Measurements from ENCODE around the gene NRXN3.

Gene NRXN3

DNA sequence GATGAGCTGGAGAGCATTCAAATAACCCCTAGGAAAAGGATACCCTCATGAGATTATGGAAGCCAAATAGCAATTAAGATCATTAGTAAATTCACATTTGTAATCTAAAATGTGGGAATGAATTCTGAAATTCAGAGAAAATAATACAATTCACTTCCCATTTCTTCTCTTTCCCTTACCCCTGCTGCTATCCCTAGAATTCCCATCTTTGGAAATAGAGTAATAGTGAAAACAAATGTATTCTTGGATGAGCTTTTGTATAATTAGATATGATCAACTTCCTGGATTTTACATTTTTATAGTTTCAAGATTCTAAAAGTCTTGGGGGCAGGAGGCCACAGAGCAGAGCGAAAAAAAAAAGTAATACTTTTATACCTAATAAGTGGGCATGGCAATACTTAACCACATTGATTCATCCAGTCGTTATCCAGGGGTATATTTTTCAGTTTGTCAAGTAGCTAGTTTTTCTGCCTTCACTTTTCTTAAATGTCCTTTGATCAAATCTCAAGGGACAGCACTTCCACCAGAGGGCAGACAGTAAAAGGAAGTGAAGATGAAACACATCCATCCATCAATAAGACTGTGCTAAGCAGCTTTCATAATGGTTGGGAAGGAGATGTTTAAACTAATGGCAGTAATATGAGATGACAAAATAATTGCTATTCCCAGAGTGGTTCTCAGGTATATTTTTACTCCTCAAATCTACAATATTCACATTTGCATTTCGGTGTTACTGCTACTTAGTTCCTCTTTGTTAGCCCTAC lies 1639.9 kb downstream of the NRXN3 start:
- no peak overlapping the region for H3K27ac Mint-ChIP-seq
- H3K9me3 Mint-ChIP-seq: peaks cover 4% of the 10 kb centered on the region
- no peak overlapping the region for H3K4me3 Mint-ChIP-seq
- no peaks in the 10 kb centered on the region for H3K4me1 Mint-ChIP-seq (ENCODE audit: low read depth)
- no peaks in the 10 kb centered on the region for H3K27me3 Mint-ChIP-seq
- H3K36me3 Mint-ChIP-seq (ENCODE audit: low read depth): no peaks in the 10 kb centered on the region

DNA sequence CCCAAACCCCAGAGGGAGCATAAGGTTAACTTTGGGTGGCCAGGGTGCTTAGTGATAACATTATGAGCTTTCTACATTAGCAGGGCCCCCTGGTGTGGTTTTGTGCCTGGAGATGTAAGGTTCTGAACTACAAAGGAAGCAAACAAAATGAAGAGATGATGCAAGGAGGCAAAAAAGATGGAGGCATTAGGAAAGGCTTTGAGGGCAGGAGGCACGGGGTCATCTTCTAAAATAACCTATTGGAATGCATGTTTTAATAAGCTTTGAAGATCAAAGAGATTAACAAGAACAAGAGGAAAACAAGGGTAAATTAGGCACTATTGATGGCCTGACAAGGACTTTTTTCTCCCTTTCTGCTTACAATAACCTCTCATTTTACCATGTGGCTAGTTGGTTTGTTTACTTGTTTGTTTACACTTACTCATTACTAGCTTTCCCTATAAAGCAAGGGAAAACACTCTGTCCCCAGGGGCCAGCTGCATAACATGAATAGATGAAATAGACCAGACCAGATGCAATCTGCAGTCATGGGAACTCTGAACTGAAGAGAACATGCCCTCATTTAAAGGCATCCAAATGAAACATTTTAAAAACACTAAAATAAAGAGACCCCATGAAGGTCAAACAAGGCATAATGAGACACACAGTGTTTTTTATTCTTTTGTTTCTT lies 1650.8 kb downstream of the NRXN3 start:
- Mint-ChIP-seq H3K27ac (no peak overlapping the region), H3K9me3 (peaks cover 5% of the 10 kb centered on the region), H3K27me3 (no peaks in the 10 kb centered on the region), H3K36me3 (ENCODE audit: low read depth) (no peaks in the 10 kb centered on the region), H3K4me3 (no peak overlapping the region), H3K4me1 (ENCODE audit: low read depth) (no peaks in the 10 kb centered on the region)

DNA sequence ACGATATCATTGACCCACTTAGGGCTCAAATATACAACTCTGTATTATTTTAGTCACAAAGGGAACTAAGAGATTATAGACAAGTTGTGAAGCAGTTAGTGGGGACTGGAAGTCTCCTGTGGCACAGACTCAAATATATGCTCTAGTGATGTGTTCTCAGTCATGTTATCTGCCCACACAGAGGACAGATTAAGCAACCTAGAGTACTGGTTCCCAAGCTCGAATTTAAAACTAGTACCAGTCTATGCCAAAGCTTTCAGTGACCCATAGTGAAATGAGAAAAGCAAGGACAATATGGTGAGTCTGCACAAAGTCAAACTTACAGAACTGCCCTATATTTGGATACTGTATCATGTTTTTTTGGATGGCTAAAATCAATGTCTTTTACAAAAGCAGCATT lies 1651.9 kb downstream of the NRXN3 start:
- Mint-ChIP-seq H3K27ac (no peak overlapping the region), H3K4me1 (ENCODE audit: low read depth) (no peaks in the 10 kb centered on the region), H3K27me3 (no peaks in the 10 kb centered on the region), H3K4me3 (no peak overlapping the region), H3K9me3 (peaks cover 5% of the 10 kb centered on the region), H3K36me3 (ENCODE audit: low read depth) (no peaks in the 10 kb centered on the region)

DNA sequence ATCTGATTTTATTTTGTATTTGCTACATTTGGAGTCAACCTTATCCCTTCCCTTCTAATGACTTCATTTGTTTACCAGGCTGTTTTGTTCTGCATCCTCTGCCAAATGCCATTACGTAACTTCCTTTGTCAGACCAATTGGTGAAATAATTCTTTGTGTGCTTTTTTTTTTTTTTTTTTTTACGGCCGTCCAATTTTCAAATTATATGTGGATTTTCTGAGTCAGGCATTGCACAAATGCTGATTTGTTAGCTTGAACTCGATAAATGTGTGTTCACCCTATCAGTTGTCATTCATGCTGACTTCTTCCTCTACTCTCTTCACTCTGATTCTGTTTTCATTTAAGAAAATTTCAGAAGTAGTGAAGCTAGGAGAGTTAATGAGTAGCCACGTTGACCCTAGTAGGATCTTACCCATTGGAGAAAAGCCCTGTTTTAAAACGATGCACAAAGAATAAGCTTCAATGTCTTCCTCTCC lies 1654.9 kb downstream of the NRXN3 start:
- no peaks in the 10 kb centered on the region for H3K4me1 Mint-ChIP-seq (ENCODE audit: low read depth)
- no peaks in the 10 kb centered on the region for H3K36me3 Mint-ChIP-seq (ENCODE audit: low read depth)
- no peak overlapping the region for H3K4me3 Mint-ChIP-seq
- no peaks in the 10 kb centered on the region for H3K27me3 Mint-ChIP-seq
- peaks cover 1% of the 10 kb centered on the region for H3K9me3 Mint-ChIP-seq
- no peak overlapping the region for H3K27ac Mint-ChIP-seq

DNA sequence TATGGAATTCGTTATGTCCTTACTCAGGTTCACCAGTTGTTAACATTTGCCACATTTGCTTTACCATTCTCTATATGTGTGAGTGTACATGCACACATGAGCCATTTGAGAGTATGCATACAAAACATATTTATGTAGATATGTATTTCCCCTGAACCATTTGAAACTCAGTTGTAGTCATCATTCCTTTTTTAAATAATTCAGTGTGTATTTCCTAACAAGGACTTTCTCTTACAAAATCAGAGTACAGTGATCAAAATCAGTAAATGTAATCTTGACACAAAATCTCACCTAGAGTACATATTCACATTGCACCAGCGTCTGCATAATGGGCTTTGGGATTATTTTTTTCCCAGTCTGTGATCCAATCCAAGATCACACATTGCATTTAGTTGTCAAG lies 1656.2 kb downstream of the NRXN3 start:
- Mint-ChIP-seq H3K4me1 (ENCODE audit: low read depth) (no peaks in the 10 kb centered on the region), H3K27me3 (no peaks in the 10 kb centered on the region)

DNA sequence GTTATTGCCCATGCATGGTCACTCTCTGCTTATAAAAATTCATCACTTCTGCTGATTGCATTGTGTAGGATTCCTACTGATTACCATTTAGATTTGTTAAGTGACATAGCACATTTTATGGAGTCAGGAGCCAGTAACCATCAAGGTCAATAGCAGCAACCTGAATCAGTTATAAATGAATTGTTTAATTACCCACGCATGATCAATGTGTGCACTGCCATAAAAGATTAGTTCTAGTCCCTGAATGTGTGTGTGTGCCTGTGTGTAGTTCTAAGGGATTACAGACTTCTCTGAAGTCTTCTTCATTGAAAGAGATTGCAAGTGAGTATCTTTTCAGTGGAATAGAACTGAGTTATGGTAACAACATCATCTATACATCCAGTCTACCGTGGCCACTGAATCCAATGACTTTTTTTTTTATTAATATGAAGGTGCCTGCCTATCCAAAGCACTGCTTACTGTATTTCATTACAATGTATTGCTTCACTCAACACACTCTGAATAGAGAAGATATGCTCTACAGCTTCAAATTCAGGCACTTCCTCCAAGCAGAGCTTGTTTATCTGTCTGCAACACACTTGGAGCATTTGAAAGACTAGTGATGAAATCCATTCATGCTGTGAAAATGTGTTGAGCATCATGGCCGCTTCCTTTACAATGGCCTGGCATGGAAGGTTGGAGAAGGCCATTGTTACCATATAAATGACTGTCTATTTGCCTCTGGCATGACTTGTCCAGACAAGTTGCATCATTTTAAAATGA lies 1659.4 kb downstream of the NRXN3 start:
- H3K9me3 Mint-ChIP-seq: peaks cover 9% of the 10 kb centered on the region
- H3K27ac Mint-ChIP-seq: no peak overlapping the region
- no peaks in the 10 kb centered on the region for H3K36me3 Mint-ChIP-seq (ENCODE audit: low read depth)
- H3K27me3 Mint-ChIP-seq: no peaks in the 10 kb centered on the region
- H3K4me3 Mint-ChIP-seq: no peak overlapping the region
- no peaks in the 10 kb centered on the region for H3K4me1 Mint-ChIP-seq (ENCODE audit: low read depth)

More for the DNA sequence above, 1656.2 kb downstream of the NRXN3 start:
- H3K4me3 Mint-ChIP-seq: no peak overlapping the region
- H3K9me3 Mint-ChIP-seq: peaks cover 6% of the 10 kb centered on the region
- no peaks in the 10 kb centered on the region for H3K36me3 Mint-ChIP-seq (ENCODE audit: low read depth)
- no peak overlapping the region for H3K27ac Mint-ChIP-seq

DNA sequence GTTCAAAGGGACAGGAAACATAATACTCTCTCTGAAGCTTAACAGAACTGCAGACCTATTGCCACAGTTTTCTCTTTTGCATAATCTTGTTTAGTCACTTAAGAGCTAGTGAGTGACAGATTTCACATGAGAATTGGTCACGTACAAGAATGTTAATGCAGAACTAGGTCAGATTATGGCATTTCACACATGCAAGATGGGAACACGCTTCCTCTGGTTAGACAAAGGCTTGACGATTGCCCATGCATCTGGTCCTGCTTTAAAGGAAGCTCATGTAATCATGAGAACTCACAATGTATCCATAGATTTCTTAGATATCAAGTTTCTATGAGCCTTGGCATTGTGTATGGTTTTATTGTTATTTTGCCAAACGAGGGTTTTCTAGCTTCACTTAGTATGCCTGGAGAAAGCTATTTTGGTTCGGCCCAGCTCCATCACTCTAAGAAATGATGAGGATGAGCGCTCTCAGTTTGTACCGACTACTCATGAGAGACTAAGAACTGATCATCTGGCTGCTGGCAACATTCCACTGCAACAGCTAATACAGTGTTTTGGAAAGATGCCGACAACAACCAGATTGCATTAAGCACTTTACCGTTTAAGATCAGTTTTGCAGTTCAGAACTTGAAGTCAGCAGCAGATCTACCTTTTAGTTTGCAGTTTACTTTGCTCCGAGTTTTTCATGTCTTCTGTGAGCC lies 1661.2 kb downstream of the NRXN3 start:
- Mint-ChIP-seq H3K27ac (no peak overlapping the region), H3K4me3 (no peak overlapping the region), H3K9me3 (peaks cover 9% of the 10 kb centered on the region), H3K36me3 (ENCODE audit: low read depth) (no peaks in the 10 kb centered on the region), H3K4me1 (ENCODE audit: low read depth) (no peaks in the 10 kb centered on the region), H3K27me3 (no peaks in the 10 kb centered on the region)

DNA sequence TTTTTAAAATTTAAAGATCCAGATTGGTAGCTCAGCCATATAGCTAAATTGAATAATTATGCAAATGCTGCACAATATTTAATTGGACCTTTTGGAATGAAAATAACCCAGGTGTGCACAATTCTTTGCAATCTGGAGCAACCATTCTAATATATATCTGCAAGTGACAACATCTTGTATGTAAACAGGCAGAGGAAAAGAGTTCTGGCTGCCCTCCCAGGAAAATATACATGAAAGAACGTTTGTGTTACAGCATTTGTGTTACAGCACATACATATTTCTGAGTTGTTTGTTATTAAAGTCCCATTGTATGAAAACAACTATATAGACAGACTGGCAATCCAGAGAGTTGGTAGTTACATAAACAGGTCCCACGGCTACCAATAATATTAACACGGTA lies 1663.6 kb downstream of the NRXN3 start:
- peaks cover 9% of the 10 kb centered on the region for H3K9me3 Mint-ChIP-seq
- no peak overlapping the region for H3K4me3 Mint-ChIP-seq
- no peaks in the 10 kb centered on the region for H3K27me3 Mint-ChIP-seq
- no peak overlapping the region for H3K27ac Mint-ChIP-seq
- no peaks in the 10 kb centered on the region for H3K36me3 Mint-ChIP-seq (ENCODE audit: low read depth)
- no peaks in the 10 kb centered on the region for H3K4me1 Mint-ChIP-seq (ENCODE audit: low read depth)

DNA sequence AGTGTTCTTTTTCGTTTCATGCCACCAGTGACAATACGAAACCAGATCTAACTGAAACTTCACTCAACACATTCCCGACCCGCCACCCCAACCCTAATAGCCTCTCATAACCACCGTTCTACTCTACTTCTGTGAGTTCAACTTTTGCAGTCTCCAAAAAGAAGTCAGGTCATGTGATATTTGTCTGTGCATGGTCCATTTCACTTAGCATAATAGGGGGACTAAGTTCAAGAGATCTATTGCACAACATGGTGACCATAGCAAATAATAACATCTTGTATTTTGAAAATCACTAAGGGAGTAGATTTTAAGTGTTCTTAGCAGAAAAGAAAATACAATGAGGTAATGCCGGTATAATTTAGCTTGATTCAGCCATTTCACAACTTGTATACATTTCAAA lies 1664.7 kb downstream of the NRXN3 start:
- H3K9me3 Mint-ChIP-seq: peaks cover 9% of the 10 kb centered on the region
- H3K4me1 Mint-ChIP-seq (ENCODE audit: low read depth): no peaks in the 10 kb centered on the region
- H3K27me3 Mint-ChIP-seq: no peaks in the 10 kb centered on the region
- H3K36me3 Mint-ChIP-seq (ENCODE audit: low read depth): no peaks in the 10 kb centered on the region
- H3K4me3 Mint-ChIP-seq: no peak overlapping the region
- no peak overlapping the region for H3K27ac Mint-ChIP-seq

DNA sequence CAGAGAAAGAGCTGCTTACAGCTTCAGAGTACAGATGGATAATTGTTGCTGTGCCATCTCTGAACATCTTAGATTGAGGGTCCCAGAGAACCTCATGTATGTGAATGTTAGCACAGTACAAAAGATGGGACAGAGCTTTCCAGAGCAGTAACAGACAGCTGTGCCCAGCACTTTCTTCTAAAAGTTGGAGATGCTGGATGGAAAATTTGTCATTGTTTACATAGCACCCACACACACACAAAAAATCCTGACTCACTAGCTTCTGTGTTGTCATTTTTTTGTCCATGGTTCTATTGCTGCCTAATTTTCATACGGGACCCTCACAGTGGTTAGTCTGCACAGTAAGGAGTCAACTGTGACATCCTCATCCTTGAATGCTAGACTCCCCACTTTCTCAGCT lies 1666.4 kb downstream of the NRXN3 start:
- H3K36me3 Mint-ChIP-seq (ENCODE audit: low read depth): no peaks in the 10 kb centered on the region
- peaks cover 1% of the 10 kb centered on the region for H3K9me3 Mint-ChIP-seq
- no peak overlapping the region for H3K27ac Mint-ChIP-seq
- no peak overlapping the region for H3K4me3 Mint-ChIP-seq
- no peaks in the 10 kb centered on the region for H3K4me1 Mint-ChIP-seq (ENCODE audit: low read depth)
- no peaks in the 10 kb centered on the region for H3K27me3 Mint-ChIP-seq

DNA sequence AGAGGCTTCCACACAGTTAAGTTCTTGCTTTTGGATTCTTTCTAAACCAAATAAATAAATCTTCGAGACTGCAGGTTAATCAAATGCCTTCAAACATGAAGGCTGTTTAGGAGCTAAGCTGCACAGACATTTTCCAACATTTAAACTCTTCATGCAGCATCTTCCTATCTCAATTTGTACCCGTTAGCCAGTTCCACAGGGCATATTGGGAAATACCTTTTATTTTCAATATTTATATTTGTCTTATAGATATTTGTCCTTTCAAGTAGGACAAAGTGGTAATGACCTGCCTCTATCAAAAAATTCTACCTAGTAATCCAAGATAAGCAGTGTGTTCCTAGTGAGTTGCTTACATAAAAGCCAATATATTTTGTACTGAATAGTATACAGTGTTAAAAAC lies 1667.5 kb downstream of the NRXN3 start:
- no peaks in the 10 kb centered on the region for H3K27me3 Mint-ChIP-seq

DNA sequence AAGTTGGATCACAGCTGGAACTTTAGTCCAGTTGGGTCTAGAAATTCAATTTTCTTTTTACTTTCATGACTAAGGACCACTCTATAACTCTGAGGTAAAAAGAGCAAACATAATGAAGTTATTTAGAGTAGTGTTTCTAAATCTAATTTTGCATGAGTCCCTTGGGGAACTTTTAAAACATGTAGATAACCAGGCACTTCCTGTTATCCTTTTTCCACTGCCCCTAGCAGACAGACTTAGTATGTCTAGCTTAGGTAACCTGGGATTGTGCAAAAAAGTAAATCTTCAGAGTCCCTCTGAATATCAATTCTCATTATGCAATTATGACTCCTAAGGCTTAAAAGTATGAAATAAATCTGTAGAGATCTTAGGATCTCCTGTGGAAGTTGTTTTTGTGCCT lies 1669.9 kb downstream of the NRXN3 start:
- H3K9me3 Mint-ChIP-seq: no peaks in the 10 kb centered on the region
- no peak overlapping the region for H3K27ac Mint-ChIP-seq
- H3K27me3 Mint-ChIP-seq: no peaks in the 10 kb centered on the region
- H3K4me3 Mint-ChIP-seq: no peak overlapping the region
- H3K4me1 Mint-ChIP-seq (ENCODE audit: low read depth): no peaks in the 10 kb centered on the region
- no peaks in the 10 kb centered on the region for H3K36me3 Mint-ChIP-seq (ENCODE audit: low read depth)

More for the DNA sequence above, 1667.5 kb downstream of the NRXN3 start:
- no peaks in the 10 kb centered on the region for H3K4me1 Mint-ChIP-seq (ENCODE audit: low read depth)
- no peaks in the 10 kb centered on the region for H3K36me3 Mint-ChIP-seq (ENCODE audit: low read depth)
- no peak overlapping the region for H3K27ac Mint-ChIP-seq
- H3K4me3 Mint-ChIP-seq: no peak overlapping the region
- no peaks in the 10 kb centered on the region for H3K9me3 Mint-ChIP-seq

DNA sequence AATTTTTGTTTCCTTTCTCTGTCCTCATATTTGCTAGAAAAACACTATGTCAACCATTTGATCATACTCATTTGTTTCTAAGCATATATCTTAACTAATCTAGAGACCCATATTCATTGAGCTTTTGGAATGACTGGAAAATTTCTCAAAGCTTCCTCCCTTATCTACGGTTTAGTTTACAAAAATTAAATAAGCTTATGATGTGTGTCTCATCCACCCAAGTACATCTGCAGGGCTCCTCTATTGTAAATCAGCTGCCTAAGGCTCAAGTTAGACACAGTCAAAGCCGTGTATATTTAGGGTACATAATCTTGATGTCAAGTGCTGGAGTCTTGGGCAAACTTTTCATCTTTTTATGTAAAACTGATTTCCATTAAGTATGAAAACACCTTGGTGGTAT lies 1670.7 kb downstream of the NRXN3 start:
- no peaks in the 10 kb centered on the region for H3K4me1 Mint-ChIP-seq (ENCODE audit: low read depth)
- H3K9me3 Mint-ChIP-seq: no peaks in the 10 kb centered on the region
- no peak overlapping the region for H3K27ac Mint-ChIP-seq
- H3K36me3 Mint-ChIP-seq (ENCODE audit: low read depth): no peaks in the 10 kb centered on the region
- H3K27me3 Mint-ChIP-seq: no peaks in the 10 kb centered on the region
- no peak overlapping the region for H3K4me3 Mint-ChIP-seq

DNA sequence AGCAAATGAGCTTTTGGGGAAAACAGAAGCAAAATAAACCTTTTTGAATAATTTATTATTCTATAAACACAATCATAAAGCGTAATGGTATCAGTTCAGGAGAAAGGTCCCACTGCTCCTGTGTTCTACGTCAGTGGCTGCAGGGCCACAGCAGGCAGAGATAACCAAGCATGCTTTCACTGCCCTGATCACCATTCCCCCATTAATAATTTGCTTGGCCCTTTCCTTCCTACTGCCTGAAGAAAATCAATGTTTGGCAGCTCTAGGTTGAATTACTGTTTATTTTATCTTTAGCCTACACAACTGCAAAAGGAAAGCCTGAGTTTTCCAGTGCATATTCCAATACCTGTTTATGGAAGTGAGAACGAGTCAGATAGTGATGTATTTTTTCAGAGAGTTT lies 1671.3 kb downstream of the NRXN3 start:
- Mint-ChIP-seq H3K36me3 (ENCODE audit: low read depth) (no peaks in the 10 kb centered on the region), H3K9me3 (no peaks in the 10 kb centered on the region), H3K4me1 (ENCODE audit: low read depth) (no peaks in the 10 kb centered on the region), H3K27me3 (no peaks in the 10 kb centered on the region), H3K27ac (no peak overlapping the region), H3K4me3 (no peak overlapping the region)

DNA sequence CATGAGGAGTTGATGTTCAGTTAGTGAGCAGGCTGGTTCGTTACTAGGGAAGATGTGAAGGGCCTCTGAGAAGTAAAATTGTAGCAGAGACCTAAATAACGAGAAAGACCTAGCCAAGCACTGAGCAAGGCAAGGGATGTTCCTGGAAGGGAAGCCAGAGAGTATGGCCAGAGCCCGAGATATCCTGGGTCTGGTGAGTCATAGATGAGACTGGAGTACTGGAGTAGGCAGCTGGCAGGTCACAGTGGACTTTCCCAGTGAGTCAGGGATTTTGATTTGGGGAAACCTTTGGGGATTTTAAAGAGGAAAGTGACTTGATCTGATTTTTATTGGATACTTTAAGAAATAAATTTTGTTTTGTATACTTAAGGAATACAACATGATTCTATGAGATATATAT lies 1672.1 kb downstream of the NRXN3 start:
- Mint-ChIP-seq H3K9me3 (no peaks in the 10 kb centered on the region), H3K27ac (no peak overlapping the region), H3K27me3 (no peaks in the 10 kb centered on the region), H3K4me1 (ENCODE audit: low read depth) (no peaks in the 10 kb centered on the region), H3K36me3 (ENCODE audit: low read depth) (no peaks in the 10 kb centered on the region), H3K4me3 (no peak overlapping the region)
